Activated T-cell treated with anti-CD3 and anti-CD28 coated beads for 4 hours (primary cell): Measurements from ENCODE around the gene CAMSAP1.

Experiments used
- DNase-seq: peaks from one replicate; pipeline ENCODE4 v3.0.0-alpha.2; 2020

CAMSAP1 gene

GRCh38 chr9:135809166-135809565 lies 98.2 kb downstream of the CAMSAP1 start:
- no peak for DNase-seq

DNA sequence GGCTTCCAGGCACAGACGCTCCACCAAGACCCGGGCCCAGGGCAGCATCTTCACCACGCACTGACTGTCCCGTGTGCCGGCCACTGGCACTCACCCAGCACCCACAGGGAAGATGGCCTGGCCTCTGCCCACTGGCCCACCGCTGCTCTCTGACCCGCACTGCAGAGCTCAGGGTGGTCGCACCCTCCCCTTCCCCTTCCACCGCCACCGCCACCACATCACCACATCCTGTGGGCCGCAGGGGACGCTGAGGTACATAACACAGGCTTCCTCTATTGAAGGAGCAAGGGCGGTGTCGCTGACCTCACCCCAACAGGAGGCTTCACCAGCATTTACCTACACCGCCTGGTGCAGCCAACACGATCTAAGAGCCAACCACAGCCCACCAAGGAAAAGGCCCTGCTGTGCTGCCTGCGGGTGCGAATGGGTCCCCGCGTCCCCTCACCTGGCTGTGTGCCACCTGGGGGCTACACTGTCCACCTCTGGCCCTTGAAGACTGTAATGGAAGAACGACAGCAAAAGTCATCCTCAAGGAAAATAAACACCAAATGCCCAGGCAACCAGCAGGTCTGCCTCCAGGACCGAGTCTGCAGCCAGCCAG lies 101.8 kb downstream of the CAMSAP1 start:
- no peak for DNase-seq

DNA sequence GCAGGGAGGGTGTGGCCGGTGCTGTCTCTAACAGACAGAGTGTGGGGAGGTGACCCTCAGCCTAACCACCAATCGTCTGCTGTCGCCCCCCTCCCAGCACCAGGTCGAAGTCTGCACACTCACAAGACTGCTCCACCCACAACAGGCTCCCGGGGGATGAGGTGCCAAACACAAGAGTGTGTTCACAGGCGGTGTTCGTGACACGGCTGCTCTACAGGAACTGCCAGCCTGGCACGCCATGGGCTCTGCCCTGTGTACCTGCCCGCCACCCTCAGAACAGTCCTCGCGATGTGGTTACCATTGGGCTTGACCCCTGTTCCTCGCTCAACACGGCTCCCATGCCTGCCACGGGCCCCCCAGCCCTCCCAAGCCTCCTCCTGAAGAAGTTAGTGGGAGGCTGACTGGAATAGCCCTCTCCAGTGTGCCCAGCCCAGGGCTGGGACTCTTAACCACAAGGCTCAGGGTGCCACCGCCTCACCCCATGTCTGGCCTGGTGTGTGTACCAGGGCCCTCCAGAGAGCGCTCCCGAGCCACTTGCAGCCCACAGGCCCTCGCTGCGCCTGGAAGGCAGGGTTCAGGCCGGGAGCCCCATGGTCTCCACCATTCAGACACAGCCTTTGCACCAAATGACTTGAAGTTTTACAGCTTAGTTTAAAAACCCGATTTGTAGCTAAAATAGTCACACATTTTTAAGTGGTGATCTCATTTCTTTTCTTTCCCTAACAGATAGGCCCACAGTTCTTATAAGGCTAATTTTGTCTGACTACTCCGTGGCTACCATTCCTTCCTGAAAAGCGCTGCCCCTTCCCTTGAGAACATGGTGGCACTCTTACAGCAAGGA lies 102.5 kb downstream of the CAMSAP1 start:
- no peak for DNase-seq

DNA sequence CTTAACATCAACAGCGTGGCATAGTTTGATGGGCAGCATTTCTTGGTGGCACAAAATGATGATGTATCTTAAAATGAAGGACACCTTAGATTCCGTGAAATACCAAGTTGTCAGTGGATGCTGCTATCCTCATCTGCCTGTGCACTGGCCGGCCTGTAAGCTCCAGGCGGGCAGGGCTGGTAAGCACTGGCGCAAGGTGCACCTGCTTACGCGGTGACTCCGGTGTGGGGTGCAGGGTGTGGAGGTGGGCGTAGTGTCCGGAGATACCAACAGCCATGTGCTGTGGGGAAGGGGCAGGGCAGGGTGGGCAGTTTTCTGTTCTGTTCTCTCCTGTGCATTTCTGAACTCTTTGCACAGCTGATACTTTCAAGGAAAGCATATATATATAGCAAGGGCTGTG lies 103.9 kb downstream of the CAMSAP1 start:
- no peak for DNase-seq

DNA sequence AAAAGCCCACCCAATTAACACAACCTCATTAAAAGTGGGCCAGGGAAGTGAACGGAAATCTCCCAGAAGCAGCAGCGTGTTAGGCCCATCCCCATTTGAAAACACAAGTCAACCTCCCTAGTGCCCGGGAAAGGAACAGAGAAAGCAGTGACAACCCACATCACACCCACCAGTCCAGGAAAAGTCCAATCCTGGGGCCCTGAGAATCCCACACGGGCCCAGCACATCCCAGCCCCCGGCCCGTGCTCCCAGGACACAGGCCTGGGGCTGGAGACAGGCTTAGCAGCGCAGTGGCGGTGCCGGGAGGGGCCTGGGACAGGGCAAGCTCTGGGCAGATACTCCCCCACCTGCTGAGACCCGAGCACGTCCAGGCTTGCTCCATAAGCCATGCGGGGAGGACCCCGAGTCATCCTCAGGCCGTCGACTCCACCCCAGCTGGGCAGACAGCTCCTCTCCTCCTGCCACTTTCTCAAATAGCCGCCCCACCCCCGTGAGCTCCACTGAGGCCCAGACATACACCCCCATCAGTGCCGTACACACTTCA lies 104.4 kb downstream of the CAMSAP1 start:
- no peak for DNase-seq

GRCh38 chr9:135801070-135801469 lies 106.3 kb downstream of the CAMSAP1 start:
- DNase-seq, result no peak

GRCh38 chr9:135799261-135799660 lies 108.1 kb downstream of the CAMSAP1 start:
- DNase-seq, result no peak

- no peak for DNase-seq
Observed at GRCh38 chr9:135798263-135798585, 109.1 kb downstream of the CAMSAP1 start.

DNA sequence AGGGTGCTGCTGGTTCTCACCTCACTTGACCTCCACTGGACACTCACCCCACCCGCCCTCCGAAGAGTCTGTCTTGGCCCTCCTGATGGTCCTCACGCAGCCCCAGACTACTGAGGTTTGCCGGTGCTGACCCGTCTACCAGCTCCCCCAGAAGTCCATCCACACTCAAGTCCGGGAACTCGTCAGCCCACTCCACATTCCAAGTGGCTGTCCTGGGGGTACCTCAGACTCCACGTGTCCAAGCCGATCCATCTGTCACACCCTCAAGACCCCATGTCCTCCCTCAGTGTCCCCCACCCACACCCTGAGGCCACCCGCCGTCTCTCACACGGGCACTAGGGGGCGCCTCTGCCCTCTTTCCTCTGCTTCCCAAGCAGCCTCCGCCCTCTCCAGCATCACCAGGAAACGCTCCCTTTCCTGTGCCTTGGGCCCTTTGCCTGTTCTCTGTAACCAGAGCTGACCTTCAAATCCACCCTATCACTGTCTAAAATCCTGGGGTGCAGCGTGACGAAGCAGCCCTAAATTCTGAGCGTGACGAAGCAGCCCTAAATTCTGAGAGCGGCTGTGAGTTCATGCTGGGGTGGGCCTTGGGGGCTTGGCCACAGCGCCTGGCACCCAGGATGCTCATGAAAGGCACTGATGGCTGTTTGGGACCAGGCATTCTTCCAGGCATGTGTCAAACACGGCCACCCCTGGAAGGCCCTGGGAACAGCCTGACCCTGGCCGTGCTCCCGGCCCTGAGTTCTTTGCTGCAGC lies 109.7 kb downstream of the CAMSAP1 start:
- no peak for DNase-seq

DNA sequence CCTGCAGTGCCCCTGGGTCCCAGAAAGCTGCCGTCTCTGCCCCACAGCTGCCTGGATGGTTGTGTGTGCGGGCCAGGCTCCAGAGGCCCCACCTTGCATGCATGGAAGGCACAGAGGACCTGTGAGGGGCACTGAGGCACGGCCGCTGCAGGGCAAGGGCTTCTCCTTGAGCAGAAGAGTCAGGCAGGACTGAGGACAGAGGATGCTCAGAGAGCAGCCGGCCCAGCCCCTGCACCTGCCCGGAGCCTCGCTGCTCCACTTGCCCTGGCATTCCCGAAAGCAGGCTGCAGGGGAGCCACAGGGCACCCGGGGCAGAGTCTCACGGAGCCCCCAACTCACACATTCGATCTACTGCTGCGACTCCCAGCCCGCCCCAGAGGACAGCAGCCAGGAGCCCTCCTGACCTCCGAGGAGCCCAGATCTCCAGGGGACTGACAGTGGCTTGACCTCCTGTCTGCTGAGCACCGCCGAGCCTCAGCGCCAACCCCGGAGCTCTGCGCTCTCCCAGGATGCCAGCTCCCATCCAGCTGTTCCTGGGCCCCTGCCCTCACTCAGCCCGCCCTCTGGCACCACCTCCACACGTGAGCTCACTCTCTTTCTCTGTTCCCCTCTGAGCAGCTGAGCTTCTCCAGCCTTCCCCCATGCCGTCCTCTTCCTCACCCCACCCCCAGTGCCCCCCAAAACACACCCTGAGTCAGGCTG lies 110.4 kb downstream of the CAMSAP1 start:
- no peak for DNase-seq

DNA sequence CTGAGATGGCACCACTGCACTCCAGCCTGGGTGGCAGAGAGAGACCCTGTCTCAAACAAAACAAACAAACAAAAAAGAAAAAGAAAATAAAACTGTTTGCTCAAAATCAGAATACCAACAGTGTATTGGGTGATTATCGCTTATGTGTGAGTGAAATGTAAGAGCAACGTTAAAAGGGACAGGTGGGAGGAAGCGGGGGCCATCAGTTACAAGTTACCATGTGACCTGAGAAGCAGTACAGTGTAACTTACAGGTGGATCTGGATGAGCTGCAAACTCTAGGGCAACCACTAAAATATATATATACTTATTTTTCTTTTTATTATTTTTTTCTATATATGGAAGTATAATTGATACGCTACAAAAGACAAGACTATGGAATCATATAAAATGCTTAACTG lies 112.0 kb downstream of the CAMSAP1 start:
- no peak for DNase-seq

DNA sequence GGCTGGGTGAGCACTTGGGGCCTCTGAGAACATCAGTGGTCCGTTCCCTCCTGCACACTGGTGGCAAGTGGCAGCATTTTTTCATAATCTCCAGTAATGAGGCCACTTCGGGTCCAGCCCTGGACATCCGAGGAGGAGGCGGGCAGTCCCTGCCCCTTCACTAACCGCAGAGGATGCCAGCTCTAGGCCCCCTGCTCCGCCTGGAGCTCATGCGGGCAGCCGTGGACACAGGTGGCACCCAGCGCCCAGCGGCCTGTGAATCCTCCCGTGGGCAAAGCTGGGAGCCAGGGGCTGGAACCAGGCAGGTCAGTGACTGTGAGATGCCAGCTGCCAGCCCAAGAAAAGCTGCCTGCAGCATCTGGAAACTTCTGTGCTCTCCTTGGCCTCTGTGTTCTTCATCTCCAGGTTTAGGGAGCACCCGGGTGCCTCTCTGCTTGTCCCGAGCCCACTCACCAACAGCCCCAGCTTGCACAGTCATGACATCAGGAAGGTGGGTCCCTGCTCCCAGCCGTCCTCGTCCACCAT lies 112.9 kb downstream of the CAMSAP1 start:
- DNase-seq, result no peak

GRCh38 chr9:135794057-135794335 lies 113.3 kb downstream of the CAMSAP1 start:
- DNase-seq, result no peak

GRCh38 chr9:135793221-135794056 lies 113.9 kb downstream of the CAMSAP1 start:
- no peak for DNase-seq

- no peak for DNase-seq
Observed at GRCh38 chr9:135792268-135793128, 114.8 kb downstream of the CAMSAP1 start.

DNA sequence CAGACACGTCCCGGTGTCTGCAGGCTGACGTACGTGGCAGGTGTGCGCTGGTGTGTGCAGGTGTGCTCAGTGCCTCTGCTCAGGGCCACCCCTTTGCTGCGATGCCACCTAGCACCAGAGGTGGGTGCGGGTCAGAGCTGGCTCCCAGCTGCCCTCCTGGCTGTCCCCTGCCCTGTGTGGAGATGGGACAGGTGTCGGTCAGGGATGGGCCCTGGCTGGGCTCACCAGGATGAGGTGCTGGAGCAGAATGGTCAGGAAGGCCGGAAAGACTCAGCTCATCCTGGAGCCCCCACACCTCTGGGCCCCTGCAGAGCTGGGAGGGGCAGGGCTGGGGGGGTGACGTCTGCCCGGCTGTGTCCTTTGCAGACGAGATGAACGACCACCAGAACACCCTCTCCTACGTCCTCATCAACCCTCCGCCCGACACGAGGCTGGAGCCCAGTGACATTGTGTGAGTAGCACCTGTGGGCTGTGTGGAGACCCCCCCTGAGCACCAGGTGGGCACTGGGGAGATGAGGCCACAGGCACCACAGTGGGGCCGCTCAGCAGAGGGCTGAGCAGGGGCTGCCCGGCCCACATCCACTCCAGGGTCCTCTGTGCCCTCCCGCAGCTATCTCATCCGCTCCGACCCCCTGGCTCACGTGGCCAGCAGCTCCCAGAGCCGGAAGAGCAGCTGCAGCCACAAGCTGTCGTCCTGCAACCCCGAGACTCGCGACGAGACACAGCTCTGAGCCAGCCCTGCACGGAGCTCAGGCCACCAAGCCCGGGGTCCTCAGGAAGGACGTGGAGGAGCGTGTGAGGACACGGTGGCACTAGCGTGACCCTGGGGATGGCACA lies 115.7 kb downstream of the CAMSAP1 start:
- DNase-seq, result no peak

GRCh38 chr9:135790850-135791249 lies 116.5 kb downstream of the CAMSAP1 start:
- DNase-seq, result no peak

DNA sequence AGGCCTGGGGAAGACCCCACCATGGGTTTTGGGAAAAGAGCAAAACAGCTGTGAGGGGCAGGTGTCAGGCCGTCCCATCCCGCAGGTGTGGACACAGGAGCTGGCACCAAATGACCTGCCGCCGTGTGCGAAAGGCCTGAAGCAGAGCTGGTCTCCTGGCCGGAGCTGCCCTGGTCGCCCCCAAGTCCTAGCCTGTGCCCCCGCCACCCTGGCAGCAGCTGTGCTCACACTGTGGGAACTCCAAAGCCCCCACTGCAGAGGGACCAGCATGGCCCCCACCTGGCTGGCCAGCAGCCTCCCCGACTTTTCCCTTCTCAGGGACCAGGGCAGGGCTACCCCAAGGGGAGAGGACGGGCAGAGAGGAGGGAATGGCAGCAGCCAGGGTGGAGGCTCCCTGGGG lies 117.0 kb downstream of the CAMSAP1 start:
- DNase-seq, result no peak

GRCh38 chr9:135789838-135790291 lies 117.5 kb downstream of the CAMSAP1 start:
- no peak for DNase-seq
